GM10248 (cell line): ENCODE measurements around the gene ARHGEF10L.
A peak's percentile ranks its signal among the peaks of the same experiment; 100 is the strongest.

Experiments used
- CTCF ChIA-PET: fragments of 300-600 bp; sonication (Branson Sonifier 250); formaldehyde crosslinking; extraction: SDS; loops from one replicate; lab custom pipeline; 2021; ENCODE audit warnings: antibody characterized with exemption; lab: Yijun Ruan, JAX
- POLR2A ChIA-PET: fragments of 350-650 bp; sonication (Branson Sonifier 250); formaldehyde crosslinking; extraction: SDS; loops from one replicate; lab custom pipeline; 2020; ENCODE audit warnings: antibody characterized with exemption; lab: Yijun Ruan, JAX
- DNase-seq: peaks from one replicate; pipeline ENCODE4 v3.0.0; 2012; ENCODE audit errors: extremely low spot score
- TF ChIP-seq, protein P1 (sequence below): IDR thresholded peaks from 2 replicates; pipeline ENCODE4 v1.5.1; 2012; ENCODE audit warnings: mild to moderate bottlenecking, low read depth; ENCODE audit errors: extremely low read depth, missing control alignments, control extremely low read depth

The ARHGEF10L gene

GRCh38 chr1:17600321-17600720, 60.8 kb downstream of the ARHGEF10L start:
- CTCF ChIA-PET, result interaction anchor here (1.1 to 2.5 kb wide), 3 partner anchors 18 to 106 kb away, joined by 3 to 14 read pairs (median 3); no protein-coding TSS in a partner anchor
- no peak for DNase-seq
- TF ChIP-seq, protein P1, sequence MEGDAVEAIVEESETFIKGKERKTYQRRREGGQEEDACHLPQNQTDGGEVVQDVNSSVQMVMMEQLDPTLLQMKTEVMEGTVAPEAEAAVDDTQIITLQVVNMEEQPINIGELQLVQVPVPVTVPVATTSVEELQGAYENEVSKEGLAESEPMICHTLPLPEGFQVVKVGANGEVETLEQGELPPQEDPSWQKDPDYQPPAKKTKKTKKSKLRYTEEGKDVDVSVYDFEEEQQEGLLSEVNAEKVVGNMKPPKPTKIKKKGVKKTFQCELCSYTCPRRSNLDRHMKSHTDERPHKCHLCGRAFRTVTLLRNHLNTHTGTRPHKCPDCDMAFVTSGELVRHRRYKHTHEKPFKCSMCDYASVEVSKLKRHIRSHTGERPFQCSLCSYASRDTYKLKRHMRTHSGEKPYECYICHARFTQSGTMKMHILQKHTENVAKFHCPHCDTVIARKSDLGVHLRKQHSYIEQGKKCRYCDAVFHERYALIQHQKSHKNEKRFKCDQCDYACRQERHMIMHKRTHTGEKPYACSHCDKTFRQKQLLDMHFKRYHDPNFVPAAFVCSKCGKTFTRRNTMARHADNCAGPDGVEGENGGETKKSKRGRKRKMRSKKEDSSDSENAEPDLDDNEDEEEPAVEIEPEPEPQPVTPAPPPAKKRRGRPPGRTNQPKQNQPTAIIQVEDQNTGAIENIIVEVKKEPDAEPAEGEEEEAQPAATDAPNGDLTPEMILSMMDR, result no peak
- POLR2A ChIA-PET, result no interaction called here

- DNase-seq, result no peak
- CTCF ChIA-PET, result interaction anchor here (2.8 kb wide), 1 partner anchor 100 kb away, joined by 11 read pairs; no protein-coding TSS in a partner anchor
- POLR2A ChIA-PET, result no interaction called here
- TF ChIP-seq, protein P1, result no peak
Measured at GRCh38 chr1:17601643-17602382, 62.3 kb downstream of the ARHGEF10L start.

GRCh38 chr1:17603091-17603841, 63.8 kb downstream of the ARHGEF10L start:
- TF ChIP-seq, protein P1, result no peak
- no peak for DNase-seq
- ChIA-PET POLR2A (no interaction called here), CTCF (interaction anchor here (2.8 kb wide), 1 partner anchor 101 kb away, joined by 11 read pairs; no protein-coding TSS in a partner anchor)

DNA sequence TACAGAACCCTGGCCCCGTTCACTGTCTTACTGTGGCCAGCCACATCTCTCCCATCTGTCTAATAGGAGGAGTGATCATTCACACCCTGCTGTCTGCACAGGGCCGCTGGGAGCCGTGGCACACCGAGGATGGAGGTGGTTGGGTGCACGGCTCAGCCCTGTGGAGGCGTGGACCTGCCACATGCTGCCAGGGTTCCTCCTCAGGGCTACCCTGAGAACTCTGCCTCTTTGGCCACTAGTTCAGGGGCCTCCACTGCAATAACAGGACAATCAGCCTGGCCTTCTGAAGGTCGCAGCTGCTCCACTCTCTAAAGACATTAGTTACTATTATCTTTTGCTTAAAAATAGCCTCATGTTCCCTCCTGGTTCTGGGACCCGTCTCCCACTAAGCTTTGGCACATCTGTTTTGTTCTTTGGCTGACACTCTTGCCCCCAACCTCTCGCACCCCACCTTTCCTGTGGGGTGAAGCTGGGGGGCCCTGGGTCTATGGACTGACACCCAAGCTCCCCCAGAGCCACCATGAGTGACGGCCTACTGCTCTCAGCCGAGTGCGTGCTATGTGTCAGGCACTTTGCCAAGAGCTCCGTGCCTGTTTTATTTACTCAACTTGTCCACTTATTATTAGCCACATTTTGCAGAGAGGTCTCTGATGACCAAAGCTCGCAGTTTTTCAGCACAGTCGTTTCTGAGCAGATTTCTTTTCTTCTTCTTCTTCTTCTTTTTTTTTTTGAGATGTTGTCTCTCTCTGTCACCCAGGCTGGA, 66.3 kb downstream of the ARHGEF10L start:
- TF ChIP-seq, protein P1, result no peak
- POLR2A ChIA-PET, result no interaction called here
- CTCF ChIA-PET, result interaction anchor here (0.8 to 9.1 kb wide), 14 partner anchors 9 to 333 kb away, joined by 3 to 206 read pairs (median 4); no protein-coding TSS in a partner anchor
- DNase-seq, result no peak

DNA sequence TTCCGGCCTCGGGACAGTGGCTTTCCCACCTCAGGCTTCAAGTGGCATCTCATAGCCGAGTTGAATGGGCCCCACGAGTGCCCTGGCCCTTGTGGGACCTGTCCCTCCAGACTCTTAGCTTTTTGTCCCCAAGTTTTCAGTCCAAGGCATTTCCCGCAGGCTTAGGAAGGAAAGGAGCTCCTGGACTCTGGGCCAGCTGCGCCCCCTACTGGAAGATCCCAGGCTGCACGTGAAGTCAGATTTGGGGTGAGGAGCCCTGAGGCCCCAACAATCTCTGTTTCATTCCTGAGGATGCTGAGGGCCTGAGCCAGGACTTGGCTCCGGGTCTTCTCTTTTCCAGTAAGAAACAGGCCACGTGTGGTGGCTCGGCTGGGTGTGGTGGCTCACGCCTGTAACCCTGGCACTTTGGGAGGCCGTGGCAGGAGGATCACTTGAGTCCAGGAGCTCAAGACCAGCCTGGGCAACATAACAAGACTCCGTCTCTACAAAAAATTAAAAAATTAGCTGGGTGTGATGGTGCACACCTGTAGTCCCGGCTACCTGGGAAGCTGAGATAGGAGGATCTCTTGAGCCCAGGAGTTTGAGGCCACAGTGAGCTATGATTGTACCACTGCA, 67.4 kb downstream of the ARHGEF10L start:
- TF ChIP-seq, protein P1, result peak; percentile 93
- ChIA-PET CTCF (interaction anchor here (0.7 to 9.1 kb wide), 36 partner anchors 9 to 628 kb away, joined by 3 to 206 read pairs (median 4); no protein-coding TSS in a partner anchor), POLR2A (no interaction called here)
- DNase-seq, result peak; percentile 80
